ENCODE measurements around the gene RP2. TPM values are rescaled to one million over a fixed set of nuclear protein-coding genes. Genes with fewer than 3 reads are reported as not detected.
A peak's percentile ranks its signal among the peaks of the same experiment; 100 is the strongest.

RP2 gene
- total RNA-seq, 1 experiment from 2014 or later: 5.7 TPM

GRCh38 chrX:46791927-46792809, 44.7 kb upstream of the RP2 start:
- DNase-seq (ENCODE audit: low read depth, low spot score) (peak; percentile 63), ATAC-seq (peak; percentile 80)
- TF ChIP-seq CEBPB (IDR thresholded peaks at IDR 0.05; ENCODE audit: low read depth): peak; percentile 85
- no peak for TF ChIP-seq ZFX (IDR thresholded peaks at IDR 0.05)
- peak; percentile 66 for TF ChIP-seq JUND (IDR thresholded peaks at IDR 0.05)
- peak; percentile 53 for TF ChIP-seq MAX (IDR thresholded peaks at IDR 0.05)
- no peak for TF ChIP-seq REST (IDR thresholded peaks at IDR 0.05; ENCODE audit: low read depth)
- TF ChIP-seq CBX3 (IDR thresholded peaks at IDR 0.05; ENCODE audit: low read depth): peak; percentile 44; the same call in 1 of the 2 replicates
- TF ChIP-seq FOSL1 (IDR thresholded peaks at IDR 0.05; ENCODE audit: low read depth): peak; percentile 66
- peak; percentile 73 for TF ChIP-seq SP1 (IDR thresholded peaks at IDR 0.05; ENCODE audit: low read depth)
- Histone ChIP-seq H3K9me3 (ENCODE audit: control insufficient read depth in 1 of 2, insufficient read depth in 1 of 2, low read depth in 1 of 2, low read length in 2 of 2) (no peaks in the 10 kb centered on the region), H2AFZ (ENCODE audit: low read depth, low read length, poor library complexity, severe bottlenecking) (peak overlapping the region; percentile 74), H3K9ac (ENCODE audit: low read length) (peak overlapping the region; percentile 27), H4K20me1 (ENCODE audit: insufficient read depth) (no peaks in the 10 kb centered on the region), H3K4me3 (replicated peaks in 1 of 2; ENCODE audit: low read depth in 1 of 2, low read length in 2 of 2) (peak overlapping the region in 1 of 2 experiments; percentile 26; a peak in 1 of 4 replicates), H3K4me2 (ENCODE audit: low read length) (peak overlapping the region; percentile 65), H3K27me3 (ENCODE audit: insufficient read depth, low read length) (no peaks in the 10 kb centered on the region), H3K4me1 (ENCODE audit: control insufficient read depth in 1 of 2, insufficient read depth in 2 of 2, low read length in 2 of 2) (peaks cover 2 to 28% of the 10 kb centered on the region in 2 experiments; a peak in 3 of 4 replicates), H3K36me3 (ENCODE audit: control insufficient read depth in 1 of 2, insufficient read depth in 2 of 2, low read length in 2 of 2) (no peaks in the 10 kb centered on the region), H3K9me2 (ENCODE audit: insufficient read depth) (no peaks in the 10 kb centered on the region), H3K79me2 (ENCODE audit: insufficient read depth, low read length) (no peaks in the 10 kb centered on the region), H3K27ac (ENCODE audit: low read depth, low read length) (peak overlapping the region; percentile 38; the same call in 1 of the 2 replicates)
- intact Hi-C loops (cut with micrococcal nuclease): no loop called here
- RAD21 ChIA-PET (ENCODE audit: low non-redundant PET in 1 of 2, low total read pairs in 2 of 2, uncharacterized antibody in 2 of 2, unreplicated experiment in 2 of 2): no interaction called here
- CTCF ChIA-PET: interaction anchor here (1.0 kb wide), 1 partner anchor 138 kb away, joined by 3 read pairs; no protein-coding TSS in a partner anchor
- POLR2A ChIA-PET: interaction anchor here (0.8 kb wide), 1 partner anchor 32 kb away, joined by 3 read pairs; no protein-coding TSS in a partner anchor
- no TSS peak for BruUV-seq (replicated peaks)

Data from HCT116 (cell line).